GM19452 (cell line): ENCODE data around the gene TRNP1.

Experiments
- ATAC-seq: cut with Tn5 transposase; IDR thresholded peaks from one replicate; pipeline ENCODE4 v1.9.1; 2021; ENCODE audit not compliant: unreplicated experiment

TRNP1 gene

DNA sequence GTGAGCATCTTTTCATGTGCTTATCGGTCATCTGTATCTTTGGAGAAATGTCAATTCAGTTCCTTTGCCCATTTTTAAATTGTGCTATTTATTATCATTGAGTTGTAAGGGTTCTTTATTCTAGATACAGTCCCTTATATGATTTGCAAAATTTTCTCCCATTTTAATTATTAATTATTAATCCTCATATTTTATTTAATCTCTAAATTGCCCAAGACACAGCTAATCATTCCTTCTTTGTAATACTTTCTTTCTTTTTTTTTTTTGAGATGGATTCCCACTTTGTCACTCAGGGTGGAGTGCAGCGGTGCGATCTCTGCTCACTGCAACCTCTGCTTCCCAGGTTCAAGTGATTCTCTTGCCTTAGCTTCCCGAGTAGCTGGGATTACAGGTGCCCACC, 32.2 kb downstream of the TRNP1 start:
- ATAC-seq, result no peak

DNA sequence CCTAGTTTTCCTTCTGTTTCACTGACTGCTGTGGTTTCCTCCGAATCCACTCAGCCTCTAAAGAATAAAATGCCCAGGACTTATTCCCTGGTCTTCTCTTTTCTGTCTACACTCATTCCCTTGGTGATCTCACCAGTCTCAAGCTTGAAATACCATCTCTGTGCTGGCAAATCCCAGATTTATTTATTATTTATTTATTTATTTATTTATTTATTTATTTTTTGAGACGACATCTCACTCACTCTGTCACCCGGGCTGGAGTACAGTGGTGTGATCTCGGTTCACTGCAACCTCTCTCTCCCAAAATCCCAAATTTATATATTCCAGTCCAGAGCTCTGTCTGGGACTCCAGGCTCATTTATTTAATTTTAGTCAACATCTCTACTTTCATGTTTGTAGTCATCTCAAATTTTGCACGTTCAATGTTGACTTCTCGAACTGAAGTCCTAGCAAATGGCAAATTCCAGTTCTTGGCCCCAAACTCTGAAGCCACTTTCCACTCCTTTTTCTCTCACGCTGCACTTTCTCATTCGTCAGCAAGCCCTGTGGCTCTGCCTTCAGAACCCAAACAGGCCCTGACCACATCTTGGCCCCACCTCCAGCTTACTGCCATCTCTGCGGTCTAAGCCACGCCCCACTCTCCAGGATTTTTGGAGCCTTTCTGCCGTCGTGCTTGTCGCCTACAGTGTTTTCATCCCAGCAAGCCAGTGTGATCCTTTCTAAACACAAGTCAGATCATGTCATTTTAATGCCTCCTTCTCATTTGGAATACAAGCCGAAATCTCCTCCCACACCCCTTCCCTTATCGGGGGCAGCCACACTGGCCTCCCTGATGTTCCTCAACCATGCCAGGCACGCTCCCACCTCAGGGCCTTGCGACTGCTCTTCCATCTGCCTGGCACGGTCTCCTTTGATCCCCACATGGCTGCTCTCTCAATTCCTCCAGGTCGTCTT, 33.4 kb downstream of the TRNP1 start:
- no peak for ATAC-seq

DNA sequence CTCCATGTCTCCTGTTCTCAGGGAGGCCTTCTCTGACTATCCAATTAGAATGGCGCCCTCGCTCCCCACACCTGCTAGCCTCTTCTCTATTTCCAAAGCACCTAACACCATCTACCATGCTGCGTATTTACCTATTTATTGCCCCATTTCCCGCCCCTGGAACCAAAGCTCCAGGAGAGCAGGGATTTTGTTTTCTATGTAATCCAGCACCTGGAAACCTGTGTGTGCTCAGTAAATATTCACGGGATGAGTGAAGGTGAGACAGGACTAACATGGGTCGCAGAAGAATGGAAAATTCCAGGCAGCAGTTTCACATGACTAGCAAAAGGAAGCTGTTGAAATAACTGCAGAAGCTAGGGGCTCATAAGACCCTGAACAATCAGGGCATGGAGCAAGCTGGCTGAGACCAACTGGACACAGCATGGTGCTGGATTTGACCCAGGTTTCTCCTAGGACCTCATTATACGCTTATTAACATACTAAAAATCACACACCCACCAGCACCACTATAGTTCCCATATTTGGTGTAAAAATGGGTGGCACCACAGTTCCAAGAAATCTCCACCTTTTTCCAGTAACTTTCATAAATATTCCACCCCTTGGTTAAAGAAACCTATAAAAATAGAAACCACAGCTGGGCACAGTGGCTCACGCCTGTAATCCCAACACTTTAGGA, 34.2 kb downstream of the TRNP1 start:
- no peak for ATAC-seq

DNA sequence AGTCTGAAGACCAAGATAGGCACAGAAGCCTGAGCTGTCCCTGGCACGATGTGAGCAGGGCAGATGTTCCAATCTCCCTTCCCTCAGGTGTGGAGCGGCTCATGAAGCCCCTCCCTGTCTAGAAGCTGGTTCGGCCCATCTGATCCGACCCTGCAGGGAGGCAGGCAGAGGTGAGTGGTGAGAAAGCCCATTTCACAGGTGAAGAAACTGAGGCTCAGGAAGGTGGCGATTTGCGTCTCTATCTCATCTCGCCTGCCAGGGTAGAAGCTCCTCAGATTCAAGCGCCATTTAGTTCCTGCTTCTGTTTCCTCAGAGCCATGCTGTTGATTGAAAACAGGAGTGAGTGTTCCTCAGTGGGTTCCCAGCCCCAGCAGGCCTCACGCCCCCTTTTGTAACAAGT, 36.0 kb downstream of the TRNP1 start:
- no peak for ATAC-seq

DNA sequence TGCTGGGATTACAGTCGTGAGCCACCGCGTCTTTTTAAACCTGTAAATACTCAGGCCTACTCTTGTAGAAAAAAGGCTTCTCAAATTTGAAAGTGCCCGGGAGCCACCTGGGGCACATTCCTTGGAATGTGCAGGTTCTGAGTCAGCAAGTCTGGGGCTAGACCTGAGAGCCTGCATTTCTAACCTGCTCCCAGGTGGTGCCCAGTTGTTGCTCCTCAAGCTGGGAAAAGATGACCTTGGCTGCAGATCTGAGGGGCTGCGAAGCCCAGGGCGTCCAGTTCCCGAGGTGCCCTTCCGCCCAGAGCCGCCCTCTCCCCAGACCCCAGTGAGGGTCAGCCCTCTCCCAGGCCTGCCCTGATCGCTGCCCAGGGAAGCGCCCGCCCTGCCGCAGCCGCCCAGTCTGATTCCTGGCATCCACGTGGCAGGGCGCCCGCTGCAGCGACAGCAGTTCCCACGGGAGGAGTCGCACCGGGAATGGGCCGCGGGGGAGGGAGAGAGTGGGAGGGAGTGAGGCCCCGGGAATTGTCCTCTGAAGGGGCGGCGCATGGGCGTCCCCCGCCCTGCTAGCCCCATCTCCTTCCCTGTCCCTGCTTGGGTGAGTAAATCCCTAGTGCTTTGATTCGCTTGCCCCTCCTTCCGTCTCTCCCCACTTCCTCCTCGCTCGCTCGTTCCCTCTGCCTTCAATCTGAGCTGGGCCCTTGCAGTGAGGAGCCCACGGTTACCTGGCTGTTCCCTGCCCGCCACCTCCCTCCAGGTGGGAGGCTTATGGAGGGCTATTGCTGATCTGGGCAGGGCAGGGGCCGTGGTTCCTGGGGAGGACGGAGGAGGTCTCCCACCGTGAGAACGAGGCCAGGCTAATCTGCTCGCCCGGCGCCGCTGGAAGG, 38.0 kb downstream of the TRNP1 start:
- ATAC-seq, result no peak

DNA sequence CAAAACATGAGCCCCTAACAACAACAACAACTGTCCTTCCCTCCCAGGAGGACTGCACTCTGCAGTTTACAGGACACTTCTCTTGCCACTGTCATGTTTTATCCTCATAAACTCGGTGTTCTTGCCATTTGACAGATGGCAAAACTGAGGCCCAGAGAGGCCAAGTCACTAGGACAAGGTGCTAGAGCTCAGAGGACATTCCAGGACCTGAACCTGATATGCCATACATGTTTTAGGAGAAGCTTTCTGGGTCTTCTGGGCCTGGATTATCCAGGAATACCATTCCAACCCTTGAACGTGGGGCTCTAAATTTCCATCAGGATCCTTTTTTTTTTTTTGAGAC, 38.6 kb downstream of the TRNP1 start:
- no peak for ATAC-seq

DNA sequence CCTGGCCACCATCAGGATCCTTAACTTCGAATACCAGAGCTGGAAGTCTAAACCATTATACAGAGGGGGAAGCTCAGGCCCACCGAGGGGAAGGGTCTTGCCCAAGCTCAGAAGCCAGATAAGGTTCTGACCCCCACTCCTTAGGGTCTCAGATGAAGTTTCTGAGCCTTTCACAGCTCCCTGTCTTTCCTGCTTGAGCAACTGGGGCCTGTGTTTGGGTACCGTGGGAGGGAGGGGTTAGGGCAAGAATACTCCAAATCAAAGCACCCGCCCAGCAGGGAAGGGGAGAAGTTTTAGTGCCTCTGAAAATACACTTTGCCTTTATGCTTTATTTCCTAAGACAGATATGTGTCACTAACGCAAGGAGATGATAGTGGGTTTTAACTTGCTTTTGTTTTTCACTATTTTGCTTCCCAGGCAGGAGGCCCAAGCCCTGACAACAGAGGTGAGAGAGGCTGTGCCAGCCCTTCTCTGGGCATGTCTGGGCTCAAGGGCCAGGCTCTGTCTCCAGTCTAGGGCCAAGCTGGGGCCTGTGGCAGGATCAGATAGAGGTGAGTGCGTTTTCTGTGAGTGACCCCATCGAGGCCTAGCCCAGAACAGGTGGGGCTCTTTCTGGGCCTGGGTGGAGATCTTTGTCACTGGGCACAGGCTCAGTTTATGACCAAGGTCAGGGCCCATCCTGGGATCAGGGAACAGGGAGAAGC, 39.7 kb downstream of the TRNP1 start:
- no peak for ATAC-seq

DNA sequence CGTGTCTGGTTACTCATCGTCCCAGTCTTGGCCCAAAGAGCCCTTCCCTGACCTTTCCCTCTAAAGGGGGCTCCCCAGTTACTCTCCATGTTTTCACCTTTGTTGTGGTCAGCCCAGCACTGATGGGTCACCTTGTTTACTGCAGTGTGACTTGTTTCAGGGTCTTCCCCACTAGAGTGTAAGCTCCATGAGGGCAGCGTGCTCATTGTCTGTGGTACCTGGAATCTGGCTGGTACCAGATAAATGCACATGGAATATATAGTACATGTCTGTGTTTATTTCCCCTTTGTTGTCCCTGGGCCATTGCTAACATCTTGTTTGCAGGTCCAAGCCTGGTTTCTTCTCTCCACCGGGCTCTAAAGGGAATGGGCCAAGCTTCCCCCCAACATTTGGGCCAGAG, 41.9 kb downstream of the TRNP1 start:
- no peak for ATAC-seq

DNA sequence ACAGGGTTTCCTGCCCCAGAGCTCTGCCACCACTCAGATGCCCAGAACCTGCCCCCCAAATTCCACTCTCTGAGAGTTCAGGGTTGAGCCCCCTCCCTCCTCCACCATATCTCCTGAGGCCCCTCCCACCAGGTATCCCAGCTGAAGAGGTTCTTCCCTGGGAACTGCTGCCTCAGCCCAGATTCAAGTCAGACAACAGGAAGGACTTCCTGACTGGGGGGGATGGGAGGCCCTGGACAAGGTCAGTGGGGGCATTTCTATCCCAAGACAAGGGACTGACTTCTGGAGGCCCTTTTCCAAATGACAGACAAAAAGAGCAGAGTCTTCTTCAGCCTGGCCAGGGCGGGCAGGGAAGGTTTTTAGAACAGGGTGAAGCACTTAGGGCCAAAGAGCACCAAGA, 43.2 kb downstream of the TRNP1 start:
- ATAC-seq, result no peak

DNA sequence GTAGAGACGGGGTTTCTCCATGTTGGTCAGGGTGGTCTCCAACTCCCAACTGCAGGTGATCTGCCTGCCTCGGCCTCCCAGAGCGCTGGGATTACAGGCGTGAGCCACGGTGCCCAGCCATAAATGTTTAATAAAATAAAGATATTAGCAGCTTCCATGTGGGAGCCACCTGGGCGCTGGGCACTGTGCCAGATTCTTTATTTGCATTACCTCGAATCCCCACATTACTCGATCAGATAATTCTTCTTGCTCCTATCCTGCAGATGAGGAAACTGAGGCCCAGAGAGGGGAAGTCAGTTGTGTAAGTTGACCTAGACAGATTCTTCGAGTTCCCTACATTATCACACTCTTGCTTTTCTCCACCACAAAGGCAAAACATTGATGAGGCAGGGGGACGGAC, 44.0 kb downstream of the TRNP1 start:
- no peak for ATAC-seq

DNA sequence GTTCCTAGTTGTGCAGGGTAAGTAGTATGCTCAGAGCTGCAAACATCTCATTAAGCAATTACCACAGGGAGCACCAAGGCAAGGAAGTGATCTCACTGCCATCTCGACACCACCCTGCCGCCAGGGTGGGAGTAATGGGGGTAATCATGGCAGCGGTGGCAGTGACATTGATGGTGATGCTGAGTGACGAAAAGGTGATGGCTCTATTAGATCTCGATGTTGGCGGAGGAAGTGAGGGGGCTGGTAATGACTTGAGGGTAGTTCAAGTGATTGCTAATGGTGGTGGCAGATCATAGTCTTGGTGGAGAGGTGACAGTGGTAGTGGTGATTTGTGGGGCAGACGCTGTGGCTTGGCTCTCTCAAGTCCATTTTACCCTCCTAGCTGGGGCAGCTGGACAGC, 44.5 kb downstream of the TRNP1 start:
- ATAC-seq, result no peak

DNA sequence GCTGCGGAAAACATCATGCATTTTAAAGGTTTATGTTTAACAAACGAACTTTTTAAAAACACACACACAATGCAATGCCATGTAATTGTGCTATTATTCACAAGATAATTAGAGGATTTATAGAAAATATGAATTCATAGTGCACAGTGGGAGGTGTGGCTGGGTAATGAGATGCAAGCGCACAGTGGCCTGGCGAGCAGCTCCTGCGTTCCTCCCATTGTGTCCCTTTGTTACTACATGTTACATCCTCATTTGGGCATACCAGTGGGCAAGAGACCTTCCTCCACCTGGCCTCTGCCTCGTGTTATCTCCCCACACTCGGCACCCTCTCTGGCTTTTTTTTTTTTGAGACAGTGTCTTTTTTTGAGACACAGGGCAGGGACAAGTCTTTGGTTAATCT, 49.2 kb downstream of the TRNP1 start:
- ATAC-seq, result no peak

DNA sequence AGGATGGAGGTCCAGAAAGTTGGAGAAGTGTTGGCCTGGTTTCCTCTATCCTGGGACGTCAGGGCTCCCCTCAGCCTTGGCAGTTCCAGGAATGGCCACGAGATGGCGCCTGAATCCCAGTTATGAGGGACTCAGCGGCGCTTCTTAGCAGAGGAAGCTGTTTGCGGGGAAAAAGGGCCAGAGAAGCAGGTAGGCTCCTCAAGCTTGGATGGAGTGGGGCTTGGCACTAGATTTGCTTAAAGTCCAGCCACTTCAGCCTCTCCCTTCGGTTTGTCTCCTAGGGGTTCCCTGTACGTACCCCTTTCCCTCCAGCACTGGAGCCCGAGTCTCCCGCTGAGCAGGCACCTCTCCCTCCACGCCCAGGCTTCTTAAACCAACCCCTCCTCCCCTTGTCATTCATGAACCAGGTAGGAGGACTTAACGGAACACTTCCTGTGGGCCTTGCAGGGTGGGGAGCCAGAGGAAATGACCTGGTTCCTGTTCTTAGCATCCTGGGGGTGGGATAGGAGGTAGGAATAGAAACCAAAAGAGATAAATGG, 51.2 kb downstream of the TRNP1 start:
- no peak for ATAC-seq

DNA sequence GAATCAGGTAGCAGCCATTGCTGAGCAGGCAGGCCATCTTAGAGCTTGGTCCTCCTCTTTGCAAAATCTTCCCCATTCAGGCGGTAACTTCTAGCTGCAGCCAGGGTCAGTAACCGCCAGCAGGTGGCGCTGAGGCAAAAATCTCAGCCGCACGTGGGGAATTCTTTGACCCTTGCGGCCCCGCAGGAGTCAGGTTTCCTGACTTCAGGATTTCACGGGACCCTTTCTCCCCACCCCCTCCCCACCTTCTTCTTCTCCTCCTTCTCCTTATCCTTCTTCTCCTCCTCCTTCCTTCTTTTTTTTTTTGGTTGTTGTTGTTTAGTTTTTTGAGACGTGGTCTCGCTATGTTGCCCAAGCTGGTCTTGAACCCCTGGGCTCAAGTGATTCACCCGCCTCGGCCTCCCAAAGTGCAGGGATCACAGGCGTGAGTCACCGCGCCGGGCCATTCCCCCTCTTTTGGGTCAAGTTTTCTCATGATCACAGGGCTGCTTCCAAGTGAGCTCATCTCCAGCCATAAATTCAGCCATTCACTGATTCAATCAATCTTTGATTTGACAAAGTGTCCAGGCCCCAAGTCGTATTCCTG, 52.6 kb downstream of the TRNP1 start:
- ATAC-seq, result no peak

DNA sequence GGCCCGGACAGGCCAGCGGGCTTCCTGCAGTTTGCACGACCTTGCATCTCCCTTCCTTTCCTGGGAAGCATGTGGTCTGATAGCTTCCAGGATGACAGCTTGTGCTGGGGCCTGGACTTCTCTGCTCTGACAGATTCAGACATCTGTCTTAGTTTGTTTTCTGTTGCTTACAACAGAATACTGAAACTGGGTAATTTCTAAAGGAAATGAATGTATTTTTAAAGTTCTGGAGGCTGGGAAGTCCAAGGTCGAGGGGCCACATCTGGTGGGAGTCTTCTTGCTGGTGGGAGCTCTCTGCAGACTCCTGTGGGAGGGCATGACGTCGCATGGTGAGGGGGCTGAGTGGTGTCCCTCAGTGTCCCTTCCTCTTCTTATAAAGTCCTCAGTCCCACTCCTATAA, 54.4 kb downstream of the TRNP1 start:
- no peak for ATAC-seq

DNA sequence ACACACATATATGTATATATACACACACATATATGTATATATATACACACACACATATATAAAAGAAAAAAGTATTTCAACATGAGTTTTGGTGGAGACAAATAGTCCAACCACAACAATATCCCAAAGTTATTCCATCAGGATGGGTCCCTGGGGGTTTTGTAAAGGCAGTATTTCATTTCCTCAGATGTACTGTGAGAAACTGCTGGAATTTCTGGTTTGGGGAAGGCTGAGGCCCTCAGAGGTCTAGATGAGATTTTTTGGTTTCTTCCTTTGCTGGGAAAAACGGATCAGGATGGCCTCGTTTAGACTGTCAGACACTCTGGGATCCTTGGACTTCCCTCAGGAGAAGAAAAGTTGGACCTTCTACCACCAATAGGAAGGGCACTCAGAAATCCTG, 55.6 kb downstream of the TRNP1 start:
- ATAC-seq, result no peak

DNA sequence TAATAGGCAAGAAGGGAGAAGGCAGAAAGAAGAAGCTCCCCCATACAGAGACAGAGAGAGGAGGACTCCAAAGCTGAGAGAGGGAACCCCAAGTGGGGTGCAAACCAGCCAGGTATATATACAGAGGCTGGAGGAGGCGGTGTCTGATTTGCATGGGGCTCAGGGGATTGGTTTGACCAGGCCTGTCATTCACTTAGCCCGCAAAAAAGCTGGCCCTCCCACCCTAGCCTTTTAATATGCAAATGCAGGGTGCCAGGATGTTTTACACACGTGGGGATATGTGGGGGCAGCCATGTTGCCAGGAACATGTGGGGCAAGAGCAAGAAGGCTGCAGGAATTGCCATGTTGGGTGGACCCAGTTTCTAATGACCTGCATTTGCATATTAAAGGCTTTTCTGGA, 56.1 kb downstream of the TRNP1 start:
- ATAC-seq, result no peak
